Activated CD4-positive, alpha-beta T cell treated with anti-CD3 and anti-CD28 coated beads for 48 hours (primary cell): ENCODE data around the gene CENPP.

Experiments
- DNase-seq: peaks from one replicate; pipeline ENCODE4 v3.0.0-alpha.2; 2020

Gene CENPP

GRCh38 chr9:92315456-92315855, 10.3 kb upstream of the CENPP start:
- DNase-seq, result no peak

- no peak for DNase-seq
Observed at GRCh38 chr9:92324431-92324830, 1.3 kb upstream of the CENPP start.

- no peak for DNase-seq
Observed at GRCh38 chr9:92324889-92325268, 874 bp upstream of the CENPP start.

GRCh38 chr9:92325991-92326500, 293 bp downstream of the CENPP start:
- no peak for DNase-seq

- no peak for DNase-seq
Observed at GRCh38 chr9:92327283-92327850, 1.6 kb downstream of the CENPP start.

- DNase-seq, result no peak
Observed at GRCh38 chr9:92328225-92328624, 2.5 kb downstream of the CENPP start.

GRCh38 chr9:92332577-92333281, 7.0 kb downstream of the CENPP start:
- no peak for DNase-seq

- DNase-seq, result no peak
Observed at GRCh38 chr9:92333282-92333634, 7.5 kb downstream of the CENPP start.

GRCh38 chr9:92341578-92341977, 15.8 kb downstream of the CENPP start:
- DNase-seq, result no peak

GRCh38 chr9:92342825-92343488, 17.2 kb downstream of the CENPP start:
- DNase-seq, result no peak

- no peak for DNase-seq
Observed at GRCh38 chr9:92345582-92345981, 19.8 kb downstream of the CENPP start.

- no peak for DNase-seq
Observed at GRCh38 chr9:92349771-92350739, 24.3 kb downstream of the CENPP start.

GRCh38 chr9:92350740-92351133, 25.0 kb downstream of the CENPP start:
- no peak for DNase-seq

GRCh38 chr9:92353051-92353450, 27.3 kb downstream of the CENPP start:
- DNase-seq, result no peak

- no peak for DNase-seq
Observed at GRCh38 chr9:92359394-92359995, 33.7 kb downstream of the CENPP start.

- DNase-seq, result no peak
Observed at GRCh38 chr9:92360083-92360482, 34.3 kb downstream of the CENPP start.

GRCh38 chr9:92369075-92369474, 43.3 kb downstream of the CENPP start:
- no peak for DNase-seq

- no peak for DNase-seq
Observed at GRCh38 chr9:92373167-92373566, 47.4 kb downstream of the CENPP start.

GRCh38 chr9:92377876-92378275, 52.1 kb downstream of the CENPP start:
- DNase-seq, result no peak

GRCh38 chr9:92378865-92379560, 53.3 kb downstream of the CENPP start:
- no peak for DNase-seq

- no peak for DNase-seq
Observed at GRCh38 chr9:92380603-92381002, 54.9 kb downstream of the CENPP start.

GRCh38 chr9:92381775-92382174, 56.0 kb downstream of the CENPP start:
- no peak for DNase-seq
